CD14-positive monocyte (primary cell): Measurements from ENCODE around the gene THBS1. TPM values are rescaled to one million over a fixed set of nuclear protein-coding genes. Genes with fewer than 3 reads are reported as not detected.
A peak's percentile ranks its signal among the peaks of the same experiment; 100 is the strongest.

Experiments used
- DNase-seq, 3 donors: peaks; one replicate each; pipeline ENCODE4 v3.0.0-alpha.2; 2011 to 2022
- H2AFZ ChIP-seq: 2 replicates; pipeline ENCODE4 v1.6.0; 2012; ENCODE audit warnings: mild to moderate bottlenecking, low read depth, low read length, inconsistent platforms; ENCODE audit not compliant: insufficient read depth, poor library complexity, severe bottlenecking
- H3K27ac ChIP-seq, 2 donors: 1 replicate in 1 of 2; 2 replicates in 1 of 2; pipeline ENCODE4 v1.5.1; 2012 to 2013; ENCODE audit warnings: low read length in 2 of 2, control low read depth in 1 of 2, inconsistent platforms in 1 of 2, low read depth in 1 of 2, mild to moderate bottlenecking in 1 of 2
- H3K27me3 ChIP-seq, 2 donors: one replicate each; pipeline versions ENCODE4 v1.6.0 to v1.6.1; 2011 to 2013; ENCODE audit warnings: low read length in 2 of 2; ENCODE audit not compliant: control insufficient read depth in 2 of 2, insufficient read depth in 2 of 2
- H3K36me3 ChIP-seq, 2 donors: replicated peaks in 1 of 2; 1 replicate in 1 of 2; 2 replicates in 1 of 2; pipeline versions ENCODE4 v1.5.1 to v1.6.1; 2012 to 2013; ENCODE audit warnings: low read length in 2 of 2, control low read depth in 1 of 2, inconsistent platforms in 1 of 2, mild to moderate bottlenecking in 1 of 2; ENCODE audit not compliant: insufficient read depth in 2 of 2, control insufficient read depth in 1 of 2
- H3K4me1 ChIP-seq, 2 donors: 1 replicate in 1 of 2; 2 replicates in 1 of 2; pipeline versions ENCODE4 v1.5.1 to v1.6.1; 2012 to 2013; ENCODE audit warnings: low read length in 2 of 2, control low read depth in 1 of 2, inconsistent platforms in 1 of 2, mild to moderate bottlenecking in 1 of 2, moderate library complexity in 1 of 2; ENCODE audit not compliant: insufficient read depth in 2 of 2, control insufficient read depth in 1 of 2
- H3K4me2 ChIP-seq: replicated peaks from 2 replicates; pipeline ENCODE3; 2012; ENCODE audit warnings: low read length, moderate library complexity, mild to moderate bottlenecking; ENCODE audit not compliant: poor library complexity, severe bottlenecking; ENCODE audit errors: extremely low read depth
- H3K4me3 ChIP-seq, 3 experiments: fragments of 200-600 bp in 1 of 3; sonication (generic) in 1 of 3; replicated peaks in 1 of 3; 1 replicate in 2 of 3; 2 replicates in 1 of 3; pipeline ENCODE4 v1.5.1; 2011 to 2013; ENCODE audit warnings: low read length in 3 of 3, mild to moderate bottlenecking in 3 of 3, control low read depth in 2 of 3, low read depth in 2 of 3, inconsistent platforms in 1 of 3, moderate library complexity in 1 of 3
- H3K79me2 ChIP-seq: 2 replicates; pipeline ENCODE4 v1.6.0; 2012; ENCODE audit warnings: mild to moderate bottlenecking, control low read depth, inconsistent platforms, low read length, moderate library complexity; ENCODE audit not compliant: insufficient read depth
- H3K9ac ChIP-seq: 2 replicates; pipeline ENCODE4 v1.6.0; 2017; ENCODE audit warnings: low read length, mild to moderate bottlenecking; ENCODE audit not compliant: insufficient read depth, poor library complexity, severe bottlenecking
- H3K9me3 ChIP-seq, 2 donors: replicated peaks in 1 of 2; 1 replicate in 1 of 2; 2 replicates in 1 of 2; pipeline versions ENCODE4 v1.5.1 to v1.6.1; 2012 to 2013; ENCODE audit warnings: low read length in 2 of 2, control low read depth in 1 of 2; ENCODE audit not compliant: control insufficient read depth in 1 of 2, insufficient read depth in 1 of 2
- H4K20me1 ChIP-seq: 2 replicates; pipeline ENCODE4 v1.6.0; 2012; ENCODE audit warnings: mild to moderate bottlenecking, low read length, control low read depth, moderate library complexity; ENCODE audit not compliant: insufficient read depth
- H3K27ac Mint-ChIP-seq, 7 donors: one replicate each; pipeline ENCODE4 v1.8.0; 2020; ENCODE audit warnings: mild to moderate bottlenecking in 7 of 7, mixed read lengths in 7 of 7, moderate library complexity in 6 of 7, inconsistent platforms in 2 of 7
- H3K27me3 Mint-ChIP-seq, 3 donors: one replicate each; pipeline ENCODE4 v1.8.0; 2021 to 2022; ENCODE audit warnings: low read depth in 3 of 3, mild to moderate bottlenecking in 3 of 3, mixed read lengths in 3 of 3, moderate library complexity in 3 of 3, inconsistent platforms in 1 of 3
- H3K36me3 Mint-ChIP-seq, 2 donors: one replicate each; pipeline ENCODE4 v1.8.0; 2020; ENCODE audit warnings: mixed read lengths in 2 of 2, inconsistent platforms in 1 of 2, mild to moderate bottlenecking in 1 of 2
- H3K4me1 Mint-ChIP-seq: one replicate; pipeline ENCODE4 v1.8.0; 2020; ENCODE audit warnings: mild to moderate bottlenecking, mixed read lengths
- H3K4me3 Mint-ChIP-seq, 2 donors: one replicate each; pipeline ENCODE4 v1.8.0; 2020; ENCODE audit warnings: mild to moderate bottlenecking in 2 of 2, mixed read lengths in 2 of 2, moderate library complexity in 1 of 2
- H3K9me3 Mint-ChIP-seq, 7 donors: one replicate each; pipeline ENCODE4 v1.8.0; 2020 to 2022; ENCODE audit warnings: mixed read lengths in 7 of 7, mild to moderate bottlenecking in 6 of 7, moderate library complexity in 6 of 7, inconsistent platforms in 2 of 7
- WGBS: methylation state at CpG from one replicate; pipeline ENCODE4 v1.1.5; 2013; ENCODE audit warnings: missing lambda C conversion rate; ENCODE audit not compliant: insufficient coverage; 5-methylcytosine and 5-hydroxymethylcytosine counted together
- intact Hi-C, 2 donors: fragments of 100-400 bp; cut with micrococcal nuclease; formaldehyde crosslinking; loops; one replicate each; pipeline versions ENCODE4 v1.15.0 to v1.15.1; 2023
- polyA plus RNA-seq, 3 donors: library from polyadenylated mRNA; depleted of rRNA in 1 of 3; unstranded in 2 of 3; stranded (reverse) in 1 of 3; fragments of 300-500 nt in 2 of 3; fragments of >200 nt in 1 of 3; fragmentation: Illumina TruSeq in 2 of 3; gene quantifications; 1 replicate in 2 of 3; 2 replicates in 1 of 3; pipeline ENCODE4 v1.2.3, GENCODE V29; 2012 to 2021
- TF ChIP-seq, protein P1 (sequence below): fragments of 200-600 bp; IDR thresholded peaks from one replicate; pipeline ENCODE4 v1.8.0; 2022; ENCODE audit warnings: antibody characterized with exemption, mild to moderate bottlenecking

THBS1 gene
- polyA plus RNA-seq, 3 donors, result 0.52 to 151 (median 55.4) TPM

DNA sequence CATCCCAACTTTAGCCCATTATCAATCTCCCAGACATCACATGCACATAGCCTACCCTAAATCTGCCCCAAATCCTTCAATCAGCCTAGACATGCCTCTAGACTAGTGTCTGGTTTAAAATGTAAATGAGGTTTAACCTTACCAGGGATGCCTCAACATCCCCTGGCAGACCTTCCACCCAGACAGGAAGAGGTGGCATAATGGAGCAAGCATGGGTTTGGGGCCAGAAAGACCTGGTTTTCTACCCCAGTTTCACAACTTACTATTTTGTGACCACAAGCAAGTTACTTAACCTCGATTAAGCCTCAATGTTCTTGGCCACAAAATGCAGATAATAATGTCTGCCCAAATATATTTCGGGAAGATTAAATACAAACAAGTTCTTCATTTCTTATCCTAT lies 28.3 kb upstream of the THBS1 start:
- intact Hi-C loops, result no loop called here
- H3K27me3 Mint-ChIP-seq, result peaks cover 10 to 14% (median 10%) of the 10 kb centered on the region in 3 donors
- WGBS, result no CpG with 5 or more reads among the region's 2 CpGs

GRCh38 chr15:39553947-39554693 lies 26.8 kb upstream of the THBS1 start:
- Mint-ChIP-seq H3K9me3 (peaks cover 0 to 8% (median 2%) of the 10 kb centered on the region in 7 donors), H3K4me1 (peaks cover 16% of the 10 kb centered on the region), H3K36me3 (no peaks in the 10 kb centered on the region), H3K27ac (peak overlapping the region in 1 of 7 donors; percentile 71), H3K4me3 (peak overlapping the region in 1 of 2 donors; percentile 10), H3K27me3 (peaks cover 10 to 14% (median 11%) of the 10 kb centered on the region in 3 donors)
- no peaks in the 10 kb centered on the region for H3K9me3 ChIP-seq
- no peak for DNase-seq
- no peaks in the 10 kb centered on the region for H4K20me1 ChIP-seq
- no peak overlapping the region for H3K9ac ChIP-seq
- no peaks in the 10 kb centered on the region for H3K79me2 ChIP-seq
- no peak overlapping the region for H3K27ac ChIP-seq
- no peaks in the 10 kb centered on the region for H3K36me3 ChIP-seq
- no peak overlapping the region for H3K4me3 ChIP-seq
- peaks cover 8 to 11% of the 10 kb centered on the region in 2 donors for H3K4me1 ChIP-seq
- TF ChIP-seq, protein P1, sequence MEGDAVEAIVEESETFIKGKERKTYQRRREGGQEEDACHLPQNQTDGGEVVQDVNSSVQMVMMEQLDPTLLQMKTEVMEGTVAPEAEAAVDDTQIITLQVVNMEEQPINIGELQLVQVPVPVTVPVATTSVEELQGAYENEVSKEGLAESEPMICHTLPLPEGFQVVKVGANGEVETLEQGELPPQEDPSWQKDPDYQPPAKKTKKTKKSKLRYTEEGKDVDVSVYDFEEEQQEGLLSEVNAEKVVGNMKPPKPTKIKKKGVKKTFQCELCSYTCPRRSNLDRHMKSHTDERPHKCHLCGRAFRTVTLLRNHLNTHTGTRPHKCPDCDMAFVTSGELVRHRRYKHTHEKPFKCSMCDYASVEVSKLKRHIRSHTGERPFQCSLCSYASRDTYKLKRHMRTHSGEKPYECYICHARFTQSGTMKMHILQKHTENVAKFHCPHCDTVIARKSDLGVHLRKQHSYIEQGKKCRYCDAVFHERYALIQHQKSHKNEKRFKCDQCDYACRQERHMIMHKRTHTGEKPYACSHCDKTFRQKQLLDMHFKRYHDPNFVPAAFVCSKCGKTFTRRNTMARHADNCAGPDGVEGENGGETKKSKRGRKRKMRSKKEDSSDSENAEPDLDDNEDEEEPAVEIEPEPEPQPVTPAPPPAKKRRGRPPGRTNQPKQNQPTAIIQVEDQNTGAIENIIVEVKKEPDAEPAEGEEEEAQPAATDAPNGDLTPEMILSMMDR, result no peak
- H2AFZ ChIP-seq, result no peak overlapping the region
- no peak overlapping the region for H3K4me2 ChIP-seq
- intact Hi-C loops, result no loop called here
- H3K27me3 ChIP-seq, result peaks cover 4 to 7% of the 10 kb centered on the region in 2 donors
- WGBS, result 100% methylated on average over 1 of the region's 2 CpGs

More for the DNA sequence above, 28.3 kb upstream of the THBS1 start:
- Histone ChIP-seq H3K4me1 (peaks cover 8 to 11% of the 10 kb centered on the region in 2 donors), H3K4me3 (no peak overlapping the region), H3K79me2 (no peaks in the 10 kb centered on the region), H3K9ac (no peak overlapping the region), H3K9me3 (no peaks in the 10 kb centered on the region), H2AFZ (no peak overlapping the region), H3K27ac (no peak overlapping the region), H4K20me1 (no peaks in the 10 kb centered on the region), H3K4me2 (no peak overlapping the region), H3K36me3 (no peaks in the 10 kb centered on the region), H3K27me3 (peaks cover 4 to 7% of the 10 kb centered on the region in 2 donors)
- Mint-ChIP-seq H3K36me3 (no peaks in the 10 kb centered on the region), H3K4me3 (no peak overlapping the region), H3K27ac (peak overlapping the region in 1 of 7 donors; percentile 27), H3K9me3 (peaks cover 0 to 8% (median 2%) of the 10 kb centered on the region in 7 donors), H3K4me1 (peaks cover 16% of the 10 kb centered on the region)
- TF ChIP-seq, protein P1, result no peak
- no peak for DNase-seq
